Karpas-422 (cell line): ENCODE data around the gene BCAS3. TPM values are rescaled to one million over a fixed set of nuclear protein-coding genes. Genes with fewer than 3 reads are reported as not detected.

Experiments used
- DNase-seq: peaks from one replicate; pipeline ENCODE4 v3.0.0-alpha.2; 2015
- H2AFZ ChIP-seq: fragments of 200-600 bp; sonication (generic); 2 replicates; pipeline ENCODE4 v1.6.1; 2014; ENCODE audit warnings: antibody characterized with exemption, low read length, mixed read lengths
- H3K27ac ChIP-seq: fragments of 200-600 bp; sonication (generic); 2 replicates; pipeline ENCODE4 v1.5.1; 2014; ENCODE audit warnings: mild to moderate bottlenecking, low read length, moderate library complexity
- H3K27me3 ChIP-seq: fragments of 200-600 bp; sonication (generic); 2 replicates; pipeline ENCODE4 v1.6.1; 2014; ENCODE audit warnings: low read length, mixed read lengths
- H3K36me3 ChIP-seq: fragments of 200-600 bp; sonication (generic); 2 replicates; pipeline ENCODE4 v1.6.1; 2014; ENCODE audit warnings: low read length, mixed read lengths; ENCODE audit not compliant: insufficient read depth
- H3K4me1 ChIP-seq: fragments of 200-600 bp; sonication (generic); 2 replicates; pipeline ENCODE4 v1.6.1; 2014; ENCODE audit warnings: mild to moderate bottlenecking, low read length, mixed read lengths
- H3K4me2 ChIP-seq: fragments of 200-600 bp; sonication (generic); 2 replicates; pipeline ENCODE4 v1.6.1; 2014; ENCODE audit warnings: low read length, low read depth, mild to moderate bottlenecking; ENCODE audit not compliant: poor library complexity, severe bottlenecking
- H3K4me3 ChIP-seq: fragments of 200-600 bp; sonication (generic); 2 replicates; pipeline ENCODE4 v1.5.1; 2014; ENCODE audit warnings: mild to moderate bottlenecking, antibody characterized with exemption, low read length, mixed read lengths
- H3K79me2 ChIP-seq: fragments of 200-600 bp; sonication (generic); 2 replicates; pipeline ENCODE4 v1.6.1; 2014; ENCODE audit warnings: mild to moderate bottlenecking, low read length, mixed read lengths
- H3K9ac ChIP-seq: fragments of 200-600 bp; sonication (generic); 2 replicates; pipeline ENCODE4 v1.6.0; 2014; ENCODE audit warnings: low read length
- H3K9me2 ChIP-seq: fragments of 200-600 bp; sonication (generic), shearing (Covaris generic); replicated peaks from 2 replicates; pipeline ENCODE4 v1.6.0; 2014; ENCODE audit warnings: mild to moderate bottlenecking, low read length, moderate library complexity; ENCODE audit not compliant: insufficient read depth
- H3K9me3 ChIP-seq: fragments of 300-700, 200-600 bp; sonication (generic); 2 replicates; pipeline ENCODE4 v1.6.1; 2014; ENCODE audit warnings: low read length, mixed read lengths
- H4K20me1 ChIP-seq: fragments of 200-600 bp; sonication (generic); 2 replicates; pipeline ENCODE4 v1.6.1; 2014; ENCODE audit warnings: mild to moderate bottlenecking, antibody characterized with exemption, low read length, low read depth; ENCODE audit not compliant: insufficient read depth
- total RNA-seq: library from RNA; depleted of rRNA; stranded (reverse); fragments of >200 nt; shearing (Covaris generic); gene quantifications from 2 replicates; pipeline ENCODE4 v1.2.3, GENCODE V29; 2014; ENCODE audit warnings: low replicate concordance

Gene BCAS3
- total RNA-seq, 1 experiment from 2014 or later: 42.6 TPM

DNA sequence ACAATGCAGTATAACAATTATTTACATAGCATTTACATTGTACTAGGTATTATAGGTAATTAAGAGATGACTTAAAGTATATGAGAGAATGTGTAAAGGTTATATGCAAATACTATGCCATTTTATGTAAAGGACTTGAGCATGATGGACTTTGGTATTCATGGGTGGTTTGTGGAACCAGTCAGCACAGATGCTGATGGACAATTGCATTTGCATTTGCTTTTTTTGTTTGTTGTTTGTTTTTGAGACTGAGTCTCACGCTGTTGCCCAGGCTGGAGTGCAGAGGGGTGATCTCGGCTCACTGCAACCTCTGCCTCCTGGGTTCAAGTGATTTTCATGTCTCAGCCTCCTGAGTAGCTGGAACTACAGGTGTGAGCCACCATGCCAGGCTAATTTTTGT, 36.0 kb downstream of the BCAS3 start:
- Histone ChIP-seq H3K79me2 (no peaks in the 10 kb centered on the region), H2AFZ (no peak overlapping the region), H3K27ac (no peak overlapping the region), H3K4me2 (no peak overlapping the region), H3K9me2 (no peaks in the 10 kb centered on the region), H3K9ac (no peak overlapping the region), H3K9me3 (no peaks in the 10 kb centered on the region), H4K20me1 (no peaks in the 10 kb centered on the region), H3K36me3 (no peaks in the 10 kb centered on the region), H3K27me3 (no peaks in the 10 kb centered on the region), H3K4me1 (no peaks in the 10 kb centered on the region), H3K4me3 (no peak overlapping the region)
- DNase-seq: no peak

DNA sequence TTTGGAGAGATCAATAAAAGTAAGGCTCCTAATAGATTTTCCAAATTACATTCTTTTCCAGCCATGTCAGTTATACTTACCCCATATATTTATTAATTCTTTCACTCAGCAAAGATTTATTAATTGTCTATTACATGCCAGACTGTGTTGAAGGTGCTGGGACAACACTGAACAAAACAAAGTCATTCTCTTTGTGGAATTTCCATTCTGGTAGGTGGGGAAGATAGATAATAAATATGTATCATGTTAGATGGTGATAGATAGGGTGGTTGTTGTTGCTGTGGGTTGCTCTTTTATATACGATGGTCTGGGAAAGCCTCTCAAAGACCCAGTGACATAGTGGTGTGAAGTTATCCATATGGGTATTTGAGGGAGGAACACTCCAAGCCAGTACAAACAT, 39.1 kb downstream of the BCAS3 start:
- Histone ChIP-seq H3K4me2 (no peak overlapping the region), H3K36me3 (no peaks in the 10 kb centered on the region), H3K4me3 (no peak overlapping the region), H3K27me3 (no peaks in the 10 kb centered on the region), H3K4me1 (no peaks in the 10 kb centered on the region), H3K27ac (no peak overlapping the region), H3K79me2 (no peaks in the 10 kb centered on the region), H2AFZ (no peak overlapping the region), H3K9me2 (no peaks in the 10 kb centered on the region), H3K9ac (no peak overlapping the region), H3K9me3 (no peaks in the 10 kb centered on the region), H4K20me1 (no peaks in the 10 kb centered on the region)
- no peak for DNase-seq

DNA sequence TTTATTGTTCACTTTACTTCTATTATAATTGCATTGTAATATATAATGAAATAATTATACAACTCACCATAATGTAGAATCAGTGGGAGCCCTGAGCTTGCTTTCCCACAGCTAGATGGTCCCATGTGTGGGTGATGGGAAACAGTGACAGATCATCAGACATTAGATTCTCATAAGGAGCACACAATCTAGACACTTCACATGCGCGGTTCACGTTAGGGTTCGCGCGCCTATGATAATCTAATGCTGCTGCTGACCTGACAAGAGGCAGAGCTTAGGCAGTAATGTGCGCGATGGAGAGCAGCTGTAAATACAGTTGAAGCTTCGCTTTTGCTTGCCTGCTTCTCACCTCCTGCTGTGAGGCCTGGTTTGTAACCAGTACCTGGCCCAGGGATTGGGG, 40.2 kb downstream of the BCAS3 start:
- Histone ChIP-seq H3K79me2 (no peaks in the 10 kb centered on the region), H3K9ac (no peak overlapping the region), H3K9me3 (no peaks in the 10 kb centered on the region), H2AFZ (no peak overlapping the region), H4K20me1 (no peaks in the 10 kb centered on the region), H3K4me2 (no peak overlapping the region), H3K36me3 (no peaks in the 10 kb centered on the region), H3K27me3 (no peaks in the 10 kb centered on the region), H3K4me1 (no peaks in the 10 kb centered on the region), H3K4me3 (no peak overlapping the region), H3K27ac (no peak overlapping the region), H3K9me2 (no peaks in the 10 kb centered on the region)
- DNase-seq: no peak

DNA sequence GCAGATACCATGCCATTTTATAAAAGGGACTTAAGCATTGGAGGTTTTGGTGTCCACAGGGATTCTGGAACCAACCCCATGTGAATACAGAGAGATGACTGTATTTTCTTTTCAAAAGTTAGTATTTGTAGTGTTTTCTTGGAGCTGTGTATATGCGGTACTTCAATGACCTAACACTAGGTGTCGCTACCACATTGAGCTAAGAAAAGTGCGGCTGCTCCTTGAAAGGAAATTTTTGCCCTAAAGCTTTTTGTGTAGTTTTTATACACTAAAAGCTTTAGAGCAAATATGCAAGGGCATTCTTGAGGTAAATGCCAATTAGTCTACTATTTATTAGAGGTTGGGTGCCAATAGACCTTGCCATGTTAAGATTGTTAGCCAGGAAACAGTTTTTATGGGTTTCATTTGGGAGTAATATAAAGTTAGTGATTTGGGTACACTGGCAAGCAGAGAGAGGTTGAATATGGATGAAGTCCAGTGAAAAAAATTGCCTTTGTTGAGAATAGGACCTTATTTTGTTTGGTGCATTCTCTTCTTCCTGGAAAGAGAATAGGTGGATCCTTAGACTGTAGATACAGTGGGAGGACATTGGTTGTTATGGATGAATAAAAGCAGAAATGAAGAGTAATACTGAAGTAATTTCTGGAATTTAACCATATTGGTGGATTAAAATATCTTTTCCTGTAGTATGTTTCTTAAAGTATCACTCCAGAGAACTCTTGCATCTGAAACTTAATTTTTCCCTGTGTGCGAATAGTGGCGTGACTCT, 43.3 kb downstream of the BCAS3 start:
- H3K4me3 ChIP-seq: no peak overlapping the region
- no peaks in the 10 kb centered on the region for H3K4me1 ChIP-seq
- no peak overlapping the region for H3K27ac ChIP-seq
- H3K79me2 ChIP-seq: no peaks in the 10 kb centered on the region
- H3K4me2 ChIP-seq: no peak overlapping the region
- no peaks in the 10 kb centered on the region for H3K27me3 ChIP-seq
- H4K20me1 ChIP-seq: no peaks in the 10 kb centered on the region
- H2AFZ ChIP-seq: no peak overlapping the region
- H3K9me3 ChIP-seq: no peaks in the 10 kb centered on the region
- H3K9ac ChIP-seq: no peak overlapping the region
- peak; percentile 80 for DNase-seq
- H3K9me2 ChIP-seq: no peaks in the 10 kb centered on the region
- no peaks in the 10 kb centered on the region for H3K36me3 ChIP-seq

DNA sequence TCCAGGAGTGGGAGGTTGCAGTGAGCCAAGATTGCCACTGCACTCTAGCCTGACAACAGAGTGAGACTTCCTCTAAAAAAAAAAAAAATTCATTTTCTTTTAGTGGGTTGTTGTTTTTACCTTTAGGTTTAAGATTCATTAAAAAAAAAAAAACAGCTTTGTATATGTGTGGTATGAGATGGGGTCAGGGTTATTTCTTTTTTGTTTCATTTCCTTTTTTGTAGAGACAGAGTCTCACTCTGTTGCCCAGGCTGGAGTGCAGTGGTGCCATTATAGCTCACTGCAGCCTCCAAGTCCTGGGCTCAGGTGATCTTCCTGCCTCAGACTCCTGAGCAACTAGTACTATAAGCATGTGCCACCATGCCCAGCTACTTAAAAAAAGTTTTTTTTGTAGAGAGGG, 47.0 kb downstream of the BCAS3 start:
- Histone ChIP-seq H3K4me3 (no peak overlapping the region), H3K36me3 (no peaks in the 10 kb centered on the region), H3K4me1 (no peaks in the 10 kb centered on the region), H3K27ac (no peak overlapping the region), H3K9me2 (no peaks in the 10 kb centered on the region), H3K4me2 (no peak overlapping the region), H3K9me3 (no peaks in the 10 kb centered on the region), H3K27me3 (no peaks in the 10 kb centered on the region), H4K20me1 (no peaks in the 10 kb centered on the region), H2AFZ (no peak overlapping the region), H3K79me2 (no peaks in the 10 kb centered on the region), H3K9ac (no peak overlapping the region)
- no peak for DNase-seq

DNA sequence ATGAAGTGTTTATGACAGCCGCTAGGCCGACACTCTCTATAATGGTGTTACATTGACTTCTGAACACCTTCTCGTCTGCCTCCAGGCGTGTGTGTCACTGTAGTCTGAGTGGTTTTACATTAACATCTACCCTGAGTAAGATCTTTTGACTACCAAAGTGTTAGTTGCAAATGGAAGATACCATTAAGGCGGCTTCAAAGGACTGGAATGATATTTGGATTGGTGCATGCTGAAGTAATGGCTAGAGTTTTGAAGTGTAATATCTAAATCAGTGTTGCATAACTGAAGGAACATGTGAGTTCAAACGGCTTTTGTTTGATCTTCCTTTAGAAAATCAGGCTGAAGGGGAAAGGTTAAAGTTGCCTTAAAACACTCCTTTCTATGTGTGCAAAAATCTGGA, 52.2 kb downstream of the BCAS3 start:
- peaks cover 5% of the 10 kb centered on the region; the same call in 1 of the 2 replicates for H3K4me1 ChIP-seq
- H3K9ac ChIP-seq: no peak overlapping the region
- no peaks in the 10 kb centered on the region for H3K9me3 ChIP-seq
- no peaks in the 10 kb centered on the region for H3K79me2 ChIP-seq
- H3K27ac ChIP-seq: no peak overlapping the region
- no peaks in the 10 kb centered on the region for H3K9me2 ChIP-seq
- H3K4me2 ChIP-seq: no peak overlapping the region
- DNase-seq: no peak
- no peaks in the 10 kb centered on the region for H3K27me3 ChIP-seq
- no peaks in the 10 kb centered on the region; the same call in 1 of the 2 replicates for H4K20me1 ChIP-seq
- no peak overlapping the region for H2AFZ ChIP-seq
- no peaks in the 10 kb centered on the region for H3K36me3 ChIP-seq
- no peak overlapping the region for H3K4me3 ChIP-seq

DNA sequence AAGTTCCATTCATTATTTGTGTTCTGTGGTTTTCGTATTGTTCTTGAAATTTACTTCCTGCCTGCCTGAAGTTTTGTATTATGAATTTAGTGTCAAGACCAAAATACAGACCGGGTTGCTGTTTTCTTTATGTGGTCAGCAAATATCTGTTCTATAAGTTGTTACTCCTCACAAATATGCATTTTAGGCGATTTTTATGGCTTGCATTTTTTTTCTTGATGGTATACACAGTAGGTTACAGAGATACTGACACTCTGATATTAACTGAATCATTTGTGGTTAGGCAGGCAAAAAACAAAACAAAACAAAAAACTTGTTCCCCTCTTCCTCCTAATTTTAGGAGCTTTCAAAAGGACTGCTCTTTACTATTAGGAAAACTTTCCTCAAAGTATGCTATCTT, 52.6 kb downstream of the BCAS3 start:
- H3K9me3 ChIP-seq: no peaks in the 10 kb centered on the region
- no peaks in the 10 kb centered on the region for H3K36me3 ChIP-seq
- H2AFZ ChIP-seq: no peak overlapping the region
- no peak for DNase-seq
- H3K27me3 ChIP-seq: no peaks in the 10 kb centered on the region
- no peak overlapping the region for H3K4me3 ChIP-seq
- H3K27ac ChIP-seq: no peak overlapping the region
- H3K9ac ChIP-seq: no peak overlapping the region
- no peaks in the 10 kb centered on the region for H3K9me2 ChIP-seq
- H3K79me2 ChIP-seq: no peaks in the 10 kb centered on the region
- peaks cover 5% of the 10 kb centered on the region; the same call in 1 of the 2 replicates for H3K4me1 ChIP-seq
- H3K4me2 ChIP-seq: no peak overlapping the region
- no peaks in the 10 kb centered on the region; the same call in 1 of the 2 replicates for H4K20me1 ChIP-seq

DNA sequence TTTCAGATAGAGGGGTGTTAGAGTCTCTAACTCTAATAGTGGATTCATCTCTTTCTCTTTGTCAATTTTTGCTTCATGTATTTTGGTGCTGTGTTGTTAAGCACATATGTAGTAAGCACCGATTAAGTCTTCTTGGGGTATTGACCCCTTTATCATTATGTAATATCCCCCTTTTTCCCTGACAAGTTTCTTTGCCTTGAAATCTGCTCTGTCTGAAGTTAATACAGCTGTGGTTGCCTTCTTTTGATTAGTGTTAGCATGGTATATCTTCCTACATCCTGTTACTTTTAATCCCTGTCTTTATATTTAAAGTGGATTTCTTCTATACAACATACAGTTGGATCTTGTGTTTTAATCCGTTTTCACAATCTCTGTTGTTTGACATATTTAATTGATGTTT, 60.6 kb downstream of the BCAS3 start:
- H3K4me3 ChIP-seq: no peak overlapping the region
- DNase-seq: no peak

More for the DNA sequence above, 60.6 kb downstream of the BCAS3 start:
- Histone ChIP-seq H3K9me3 (no peaks in the 10 kb centered on the region), H3K4me1 (no peaks in the 10 kb centered on the region), H3K9me2 (no peaks in the 10 kb centered on the region), H3K9ac (no peak overlapping the region), H3K27me3 (no peaks in the 10 kb centered on the region), H4K20me1 (no peaks in the 10 kb centered on the region), H2AFZ (no peak overlapping the region), H3K4me2 (no peak overlapping the region), H3K27ac (no peak overlapping the region), H3K36me3 (no peaks in the 10 kb centered on the region), H3K79me2 (no peaks in the 10 kb centered on the region)
